GM10266 (cell line): ENCODE data around the gene CSTF1.
"Not testable (repeated sequence)": the region's sequence is repeated elsewhere in the genome, so short reads cannot be mapped to it uniquely, and the experiment has no call there.

ENCODE experiments used
- DNase-seq: peaks from one replicate; pipeline ENCODE4 v3.0.0; 2012; ENCODE audit errors: extremely low spot score
- CTCF ChIP-seq: IDR thresholded peaks from 2 replicates; pipeline ENCODE4 v1.5.1; 2012; ENCODE audit warnings: mild to moderate bottlenecking, low read depth; ENCODE audit not compliant: control insufficient read depth, insufficient read depth; ENCODE audit errors: missing control alignments

Gene CSTF1

GRCh38 chr20:56406910-56407309 lies 14.5 kb downstream of the CSTF1 start:
- no peak for TF ChIP-seq CTCF

GRCh38 chr20:56409521-56409920 lies 17.1 kb downstream of the CSTF1 start:
- no peak for DNase-seq
- TF ChIP-seq CTCF, result no peak

More at GRCh38 chr20:56406910-56407309, 14.5 kb downstream of the CSTF1 start:
- DNase-seq, result no peak

GRCh38 chr20:56409956-56410355 lies 17.5 kb downstream of the CSTF1 start:
- no peak for TF ChIP-seq CTCF
- no peak for DNase-seq

GRCh38 chr20:56411287-56411686 lies 18.8 kb downstream of the CSTF1 start:
- DNase-seq, result not testable (repeated sequence)

GRCh38 chr20:56411759-56412472 lies 19.5 kb downstream of the CSTF1 start, which contains the start of gene CASS4:
Gene CASS4 (plus strand): TSS chr20:56412260. CDS start chr20:56412459, 199 bp downstream.
- DNase-seq, result no peak
- TF ChIP-seq CTCF, result no peak

- no peak for DNase-seq
- no peak for TF ChIP-seq CTCF
Measured at GRCh38 chr20:56412473-56412790, 20.0 kb downstream of the CSTF1 start.

- TF ChIP-seq CTCF, result no peak
- DNase-seq, result no peak
Measured at GRCh38 chr20:56412949-56413348, 20.5 kb downstream of the CSTF1 start.
